Measurements from ENCODE around the gene SLC22A4.

The SLC22A4 gene

DNA sequence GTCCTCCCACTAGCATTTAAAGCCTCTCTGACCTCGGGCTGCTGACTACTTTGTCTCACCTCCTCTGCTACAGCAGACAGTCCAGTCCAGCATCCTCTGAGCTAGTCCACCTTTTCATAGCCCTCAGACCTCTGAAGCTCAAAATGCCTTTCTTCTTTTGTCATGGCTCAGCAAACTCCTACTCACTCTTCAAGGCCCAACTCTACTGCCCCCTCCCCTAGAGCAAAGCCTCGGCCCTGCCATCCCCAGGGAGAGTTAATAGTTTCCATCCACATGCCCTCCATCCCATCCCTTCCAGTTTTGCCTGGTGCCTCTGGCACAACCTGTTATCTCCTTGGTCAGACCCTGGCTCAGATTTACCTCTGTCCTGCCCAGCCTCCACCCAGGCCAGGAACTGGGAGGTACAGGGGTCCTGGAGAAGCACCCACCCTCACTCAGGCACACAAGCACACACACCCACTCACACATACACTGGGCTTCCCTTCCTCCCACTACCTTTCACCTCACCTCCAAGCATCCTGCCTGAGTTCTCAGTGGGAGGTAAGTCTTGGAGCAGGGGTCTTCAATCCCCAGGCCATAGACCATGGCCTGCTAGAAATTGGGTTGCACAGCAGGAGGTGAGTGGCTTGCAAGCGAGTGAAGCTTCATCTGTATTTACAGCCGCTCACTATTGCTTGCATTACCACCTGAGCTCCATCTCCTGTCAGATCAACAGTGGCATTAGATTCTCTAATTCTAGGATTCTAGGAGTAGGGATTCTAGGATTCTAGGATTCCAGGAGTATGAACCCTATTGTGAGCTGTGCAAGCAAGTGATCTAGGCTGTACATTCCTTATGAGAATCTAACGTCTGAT lies 18.6 kb upstream of the SLC22A4 start:
- DNase-seq, result no peak

DNA sequence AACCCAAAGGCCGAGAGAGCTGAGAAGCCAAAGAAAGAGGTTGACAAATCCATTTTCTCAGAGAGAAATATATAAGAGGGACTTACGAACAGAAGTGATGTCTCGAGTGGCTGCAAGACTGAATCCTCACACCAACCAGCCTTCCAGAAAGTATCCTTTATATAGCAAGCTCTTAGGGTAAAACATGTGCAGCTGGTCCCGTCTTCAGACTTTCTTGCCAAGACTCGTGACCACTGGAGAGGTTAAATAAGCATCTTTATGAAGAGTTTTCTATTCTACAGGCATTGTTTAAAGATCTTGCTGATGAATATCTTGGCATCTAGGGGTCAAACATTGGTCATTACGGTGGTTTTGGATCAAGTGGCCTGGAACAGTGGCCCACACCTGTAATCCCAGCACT lies 16.9 kb upstream of the SLC22A4 start:
- DNase-seq, result no peak

DNA sequence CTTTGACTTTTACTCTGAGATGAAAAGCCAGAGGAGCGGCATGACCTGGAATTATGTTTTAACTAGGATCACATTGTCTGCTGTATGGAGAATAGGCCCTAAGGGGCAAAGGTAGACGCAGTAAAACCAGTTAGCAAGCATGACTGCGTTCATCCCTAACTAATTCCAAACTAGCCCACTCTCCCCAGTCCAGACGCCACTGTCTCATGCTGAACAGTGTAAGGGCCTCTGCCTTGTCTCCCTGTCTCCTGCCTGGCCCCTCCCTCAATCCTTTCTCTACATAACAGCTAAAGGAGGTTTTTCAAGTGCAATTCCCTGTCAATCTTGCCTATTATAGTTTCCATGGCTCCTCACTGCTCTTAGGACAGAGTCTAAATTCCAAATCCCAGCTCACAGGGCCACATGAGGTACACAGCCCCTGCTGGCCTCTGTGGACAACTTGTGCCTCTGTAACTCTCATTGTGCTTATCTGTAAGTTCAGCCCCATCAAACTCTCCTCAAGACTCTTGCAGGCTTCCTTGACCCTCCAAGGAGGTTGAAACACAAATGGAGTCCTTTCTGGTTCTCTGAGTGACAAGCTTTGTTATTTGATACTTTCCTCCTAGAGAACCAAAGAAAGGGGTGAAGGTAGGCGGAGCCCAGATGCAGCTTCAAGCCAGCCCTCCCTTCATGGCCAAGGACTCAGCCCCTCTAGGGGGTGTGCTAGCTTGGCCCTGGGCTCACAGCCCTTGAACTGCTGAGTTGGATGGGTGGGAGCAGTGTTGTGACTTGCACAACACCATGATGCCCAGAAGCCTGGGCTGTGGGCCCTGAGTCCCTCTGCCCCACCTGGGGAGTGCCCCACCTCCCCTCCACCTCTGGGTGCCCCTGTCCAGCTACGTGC lies 16.0 kb upstream of the SLC22A4 start:
- peak; percentile 43 for DNase-seq

DNA sequence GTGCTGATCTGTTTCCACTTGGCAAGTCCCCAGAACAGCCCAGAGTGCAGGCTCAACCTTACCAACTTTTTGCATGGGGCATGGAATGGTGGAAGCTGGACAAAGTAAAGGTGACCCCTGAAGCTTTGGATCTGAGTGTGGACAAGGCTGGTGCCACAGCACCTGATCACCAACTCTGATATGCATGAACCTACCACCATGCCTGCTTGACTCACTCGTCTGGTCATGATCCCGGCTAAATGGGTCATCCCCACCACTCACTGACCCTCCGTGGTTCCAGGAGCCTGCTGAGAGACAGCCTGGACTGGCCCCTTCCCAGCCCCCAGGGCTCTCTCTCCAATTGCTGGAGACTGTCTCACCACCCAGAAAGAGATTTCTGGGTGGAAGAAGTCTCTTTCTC lies 14.4 kb upstream of the SLC22A4 start:
- peak; percentile 11 for DNase-seq

DNA sequence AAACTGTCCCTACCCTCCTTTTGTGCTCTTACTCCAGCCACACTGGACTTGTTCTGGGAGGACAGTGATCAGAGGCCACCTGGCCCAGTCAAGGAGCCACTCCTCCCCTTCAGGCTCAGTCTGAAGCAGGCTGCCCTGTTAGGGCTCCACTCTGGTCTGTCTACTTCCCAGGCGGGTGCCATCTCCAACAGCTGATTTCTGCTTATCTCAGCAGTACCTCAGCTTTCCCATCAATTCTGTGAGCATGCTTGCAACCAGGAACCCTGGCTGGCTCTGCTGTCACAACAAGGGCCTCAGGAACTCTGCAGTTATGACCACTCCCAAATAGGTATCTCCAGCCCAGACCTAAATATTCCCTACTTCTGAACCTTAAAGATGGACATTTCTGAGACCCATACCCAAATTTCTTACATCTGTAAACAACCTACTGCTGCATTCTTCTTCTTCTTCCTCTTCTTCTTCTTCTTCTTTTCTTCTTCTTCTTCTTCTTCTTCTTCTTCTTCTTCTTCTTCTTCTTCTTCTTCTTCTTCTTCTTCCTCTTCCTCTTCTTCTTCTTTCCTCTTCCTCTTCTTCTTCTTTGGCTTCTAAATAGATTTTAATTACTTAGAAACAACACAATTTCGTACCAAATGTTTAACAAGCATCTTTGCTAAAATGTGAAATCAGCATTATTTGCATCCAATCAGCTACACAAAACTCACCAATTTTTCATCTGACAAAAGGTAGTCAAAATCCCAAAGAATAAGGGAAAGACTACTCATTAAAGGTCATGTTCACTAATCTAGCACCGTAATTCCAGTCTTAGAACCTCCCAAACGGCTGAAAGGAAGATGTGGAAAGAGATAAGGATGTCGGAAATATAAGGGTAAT lies 13.6 kb upstream of the SLC22A4 start:
- no peak for DNase-seq

DNA sequence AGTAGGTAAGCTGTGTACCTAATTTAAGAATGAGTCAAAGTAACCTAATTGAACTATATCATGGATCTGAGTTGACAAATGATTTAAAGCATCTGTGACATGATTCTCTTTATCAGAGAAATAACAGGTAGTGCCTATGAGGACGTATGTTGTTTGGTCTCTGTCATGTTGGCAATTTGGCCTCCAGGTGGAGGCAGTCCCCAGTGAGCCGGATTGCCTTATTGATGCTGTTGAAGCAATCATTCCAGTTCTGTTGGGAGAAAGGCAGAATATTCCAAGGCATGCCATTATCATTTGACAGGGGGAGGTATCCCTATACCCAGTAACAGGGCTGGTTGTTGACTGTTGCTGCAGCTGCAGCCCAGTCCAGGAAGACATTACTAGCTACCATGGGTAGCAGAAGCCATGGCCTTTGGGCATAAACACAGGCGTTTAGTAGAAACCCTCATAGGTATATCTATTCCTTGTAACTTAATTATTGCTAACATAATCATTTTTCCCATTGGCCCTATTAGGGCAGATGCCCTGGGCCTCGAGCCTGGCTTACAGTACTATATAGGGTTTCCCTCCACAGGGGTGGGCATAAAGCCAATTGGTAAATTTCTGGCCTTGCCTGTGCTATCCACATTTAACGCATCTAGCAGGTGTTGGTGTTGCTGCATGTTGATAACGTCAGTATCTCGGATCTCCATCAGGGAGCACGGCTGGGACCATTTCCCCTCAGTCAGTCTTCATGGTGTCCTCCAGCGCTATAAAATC lies 12.2 kb upstream of the SLC22A4 start:
- DNase-seq, result peak; percentile 40

DNA sequence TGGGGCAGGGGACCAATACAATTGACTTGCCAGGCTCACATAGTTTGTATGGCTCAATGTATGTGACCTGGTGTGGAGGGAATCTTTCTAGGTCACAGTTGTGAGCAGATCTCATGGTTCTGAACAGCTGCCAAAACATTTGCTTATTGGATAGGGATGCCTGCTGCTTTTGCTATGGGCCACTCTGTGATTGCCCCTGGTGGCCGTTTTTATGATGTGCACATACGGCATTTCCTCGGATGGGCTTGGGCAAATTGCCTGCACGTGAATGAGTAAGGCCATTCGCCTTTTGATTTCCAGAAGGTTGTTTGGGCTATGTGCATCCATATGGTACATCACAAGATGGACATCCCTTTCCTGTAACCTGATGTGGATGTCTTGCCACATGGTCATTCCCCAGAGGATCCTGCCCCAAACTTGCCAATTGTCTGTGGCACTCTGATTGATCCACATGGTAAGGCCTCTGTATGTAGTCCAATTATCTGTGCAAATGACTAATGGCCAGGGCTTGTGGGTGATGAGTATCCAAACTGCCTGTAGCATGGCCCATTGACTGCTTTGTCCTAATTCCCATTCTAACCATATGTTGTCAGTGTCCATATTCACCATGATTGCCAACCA lies 10.7 kb upstream of the SLC22A4 start:
- DNase-seq, result peak; percentile 55

DNA sequence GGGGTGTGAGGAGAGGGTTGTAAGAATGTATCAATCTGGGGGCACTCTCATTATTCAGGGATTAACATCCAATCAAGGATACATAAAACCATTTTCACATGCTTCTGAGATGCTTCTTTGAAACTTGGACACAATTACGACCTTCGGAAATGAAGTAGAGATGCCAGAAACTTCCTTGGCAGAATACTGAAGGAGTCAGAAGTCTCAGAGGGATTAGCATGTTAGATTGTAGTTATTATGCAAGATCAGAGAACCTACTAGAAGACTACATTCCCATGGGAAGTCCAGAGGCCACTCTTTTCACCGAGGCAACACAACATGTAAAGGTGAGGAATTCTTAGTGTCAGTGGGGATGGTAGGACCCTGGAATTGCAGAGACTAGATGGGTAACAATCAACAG lies 5.1 kb upstream of the SLC22A4 start:
- DNase-seq, result no peak

DNA sequence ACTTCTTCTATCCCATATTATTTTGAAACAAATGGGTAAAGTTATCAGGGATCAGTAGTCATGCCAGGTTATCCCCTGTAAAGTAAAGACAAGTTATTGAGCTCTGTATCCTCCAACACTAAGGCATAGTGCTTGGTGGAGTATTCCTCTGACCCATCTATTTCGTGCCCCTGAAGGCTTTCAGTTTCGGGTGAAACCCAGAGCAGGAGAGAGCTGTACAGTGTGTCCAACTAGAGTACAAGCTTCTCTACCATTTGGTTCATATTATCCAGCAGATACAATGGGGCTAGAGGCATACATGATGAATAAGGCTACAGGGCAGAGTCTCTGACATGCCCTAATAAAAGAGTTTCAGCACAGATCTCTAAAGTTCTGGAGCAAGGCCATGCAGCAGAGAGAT lies 3.2 kb upstream of the SLC22A4 start:
- DNase-seq, result no peak

DNA sequence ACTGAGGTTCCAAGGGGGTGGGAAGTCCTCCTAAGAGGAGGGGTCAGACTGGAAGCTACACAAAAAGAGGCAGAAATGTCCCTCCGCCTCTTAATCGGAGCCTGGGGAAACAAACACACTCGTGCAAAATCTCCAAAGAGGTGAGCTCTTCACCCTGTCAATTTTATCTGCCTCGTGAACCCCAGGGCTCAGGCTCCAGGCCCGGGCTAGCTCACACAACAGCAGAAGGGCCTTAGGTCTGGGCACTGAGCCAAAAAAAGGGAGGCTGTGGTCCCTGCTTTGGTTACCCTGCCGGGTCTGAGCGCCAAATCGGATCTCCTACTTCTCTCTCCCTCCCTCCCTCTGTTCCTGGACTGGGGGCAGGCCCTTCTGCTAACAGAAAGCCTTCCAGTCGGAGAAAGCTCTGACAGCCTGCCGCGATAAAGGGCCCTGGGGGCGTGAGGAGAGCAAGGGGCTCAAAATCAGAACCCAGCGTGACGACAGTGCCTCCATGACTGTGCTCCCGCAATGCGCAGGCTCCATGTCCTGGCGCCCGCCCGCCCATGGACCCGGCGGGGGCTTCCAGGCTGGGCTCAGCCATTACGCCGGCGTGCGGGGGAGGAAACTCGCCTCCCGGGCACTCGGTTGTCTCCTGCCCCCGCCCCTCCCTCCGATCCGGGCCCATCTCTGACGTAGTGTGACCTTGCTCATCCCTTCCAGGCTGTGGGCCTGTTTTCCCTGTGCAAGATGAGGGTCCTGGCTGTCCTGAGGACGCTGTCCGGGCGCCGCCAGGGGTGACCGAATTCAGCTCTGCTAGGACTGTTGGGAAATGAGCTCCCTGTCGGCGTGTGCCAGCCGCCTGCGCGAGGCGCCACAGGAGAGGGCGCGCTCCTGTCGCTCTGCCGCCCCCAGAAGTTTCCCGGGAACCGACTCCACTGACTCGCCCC lies 865 bp upstream of the SLC22A4 start:
- DNase-seq, result peak; percentile 93

DNA sequence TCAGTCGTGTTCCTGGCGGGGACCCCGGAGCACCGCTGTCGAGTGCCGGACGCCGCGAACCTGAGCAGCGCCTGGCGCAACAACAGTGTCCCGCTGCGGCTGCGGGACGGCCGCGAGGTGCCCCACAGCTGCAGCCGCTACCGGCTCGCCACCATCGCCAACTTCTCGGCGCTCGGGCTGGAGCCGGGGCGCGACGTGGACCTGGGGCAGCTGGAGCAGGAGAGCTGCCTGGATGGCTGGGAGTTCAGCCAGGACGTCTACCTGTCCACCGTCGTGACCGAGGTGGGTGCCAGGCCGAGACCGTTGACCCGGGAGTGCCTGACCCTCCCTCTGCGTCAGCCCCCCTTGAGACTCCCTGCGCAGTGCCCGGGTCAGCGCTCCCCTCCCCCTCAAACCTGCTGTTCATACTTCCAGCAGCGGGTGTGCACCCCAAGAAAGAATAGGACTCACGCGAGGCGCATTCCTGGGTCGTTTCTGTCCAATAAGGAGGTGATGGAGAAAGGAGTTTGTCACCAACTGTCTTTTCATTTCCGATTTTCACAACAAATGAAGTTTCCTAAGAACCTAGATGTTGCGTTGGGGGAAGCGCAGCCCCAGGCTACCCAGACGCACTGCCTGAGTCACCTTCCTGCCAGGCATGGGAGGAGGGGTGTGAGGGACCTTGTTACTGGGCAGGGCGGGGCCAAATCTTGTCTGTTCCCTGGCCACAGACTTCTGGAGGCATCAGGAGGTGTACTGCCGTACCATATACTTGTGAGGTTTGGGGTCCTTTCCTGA lies 722 bp downstream of the SLC22A4 start:
- peak; percentile 84 for DNase-seq

DNA sequence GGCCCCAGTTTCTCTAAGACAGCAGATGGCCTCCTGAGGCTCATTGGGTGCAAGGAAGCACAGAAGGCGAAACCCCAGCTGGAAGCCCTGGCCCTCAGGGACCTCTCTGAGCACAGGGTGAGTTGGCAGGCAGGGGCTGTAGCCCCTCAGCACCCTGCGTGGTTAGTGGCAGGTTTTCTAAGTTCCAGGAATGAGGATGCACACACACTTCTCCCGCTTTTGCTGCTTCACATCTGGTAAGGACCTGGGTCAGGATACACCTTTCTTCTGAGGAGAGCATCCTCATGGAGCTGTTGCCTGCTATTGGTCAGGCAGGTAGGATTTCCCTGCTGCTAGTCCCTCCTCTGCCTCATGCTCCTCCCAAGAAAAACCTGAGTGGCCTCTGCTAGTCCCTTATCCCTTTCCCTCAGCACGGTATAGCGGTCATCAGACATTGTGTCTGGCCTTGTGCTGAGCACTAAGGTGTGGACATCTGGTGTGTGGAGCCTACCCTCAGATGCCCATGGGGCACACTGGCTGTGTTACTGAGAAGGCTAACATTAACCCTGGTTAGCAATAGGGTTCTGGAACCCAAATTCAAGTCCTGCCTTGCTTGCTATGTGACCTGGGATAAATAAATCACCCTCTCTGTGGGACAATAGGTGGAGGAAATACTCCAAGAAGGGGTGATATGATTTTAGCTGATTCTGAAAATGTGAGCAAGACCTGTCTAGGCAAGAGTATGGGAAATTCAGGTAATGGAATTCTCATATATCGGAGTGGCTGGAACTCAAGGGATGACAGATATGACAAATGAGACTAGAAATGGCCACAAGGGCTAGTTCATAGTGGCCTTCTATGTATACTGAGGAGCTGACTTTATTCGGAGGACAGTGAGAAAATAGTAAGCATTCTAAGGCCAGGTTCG lies 1.6 kb downstream of the SLC22A4 start:
- DNase-seq, result no peak

DNA sequence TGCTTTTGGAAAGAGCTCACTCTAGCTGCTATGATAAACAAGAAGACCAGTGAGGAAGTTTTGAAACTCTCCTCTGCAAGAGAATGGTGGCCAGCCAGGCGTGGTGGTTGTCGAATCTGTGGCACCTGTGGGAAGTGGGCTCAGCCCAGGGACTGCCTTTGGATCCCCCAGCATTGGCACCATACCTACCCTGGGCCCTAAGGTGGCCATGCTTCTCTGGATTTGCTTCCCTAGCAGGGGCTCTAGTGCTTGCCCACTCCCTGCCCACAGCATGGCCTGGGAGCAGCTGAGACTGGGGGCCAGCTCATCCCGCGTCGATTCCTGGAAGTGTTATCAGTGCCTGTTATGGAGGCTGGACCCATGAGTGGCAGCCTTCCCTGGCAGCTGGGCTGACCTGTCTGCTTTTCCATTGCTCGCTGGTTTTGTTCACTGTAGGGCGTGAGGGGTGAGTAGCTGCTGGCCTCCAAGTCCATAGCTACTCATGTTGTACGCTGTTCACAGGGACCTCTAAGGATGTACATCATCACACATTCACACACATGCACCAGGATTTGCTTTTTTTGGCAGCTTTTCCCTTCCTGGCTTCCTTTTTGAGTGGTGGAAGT lies 2.3 kb downstream of the SLC22A4 start:
- peak; percentile 54 for DNase-seq

DNA sequence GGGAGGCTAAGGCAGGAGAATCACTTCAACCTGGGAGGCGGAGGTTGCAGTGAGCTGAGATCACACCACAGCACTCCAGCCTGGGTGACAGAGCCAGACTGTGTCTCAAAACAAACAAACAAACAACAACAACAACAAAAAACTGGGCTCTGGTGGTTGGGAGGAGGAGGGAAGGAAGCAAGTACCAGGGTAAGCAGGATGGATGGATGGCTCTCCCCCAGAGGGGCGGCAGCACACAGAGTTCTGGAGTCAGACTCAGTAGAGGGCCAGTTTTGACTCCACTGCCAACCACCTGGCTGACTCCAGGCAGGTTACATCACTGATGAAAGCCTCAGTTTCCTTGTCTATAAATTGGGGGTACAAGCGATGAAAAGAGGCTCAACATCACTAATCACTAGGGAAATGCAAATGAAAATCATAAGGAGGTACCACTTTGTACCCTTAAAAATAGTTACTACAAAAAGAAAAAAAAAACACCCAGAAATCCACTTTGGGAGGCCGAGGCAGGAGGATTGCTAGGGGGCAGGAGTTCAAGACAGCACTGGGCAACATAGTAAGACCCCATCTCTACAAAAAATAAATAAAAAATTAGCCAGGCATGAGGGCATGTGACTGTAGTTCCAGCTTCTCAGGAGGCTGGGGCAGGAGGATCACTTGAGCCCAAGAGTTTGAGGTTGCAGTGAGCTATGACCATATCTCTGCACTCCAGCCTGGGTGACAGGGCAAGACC lies 3.2 kb downstream of the SLC22A4 start:
- DNase-seq, result peak; percentile 37

DNA sequence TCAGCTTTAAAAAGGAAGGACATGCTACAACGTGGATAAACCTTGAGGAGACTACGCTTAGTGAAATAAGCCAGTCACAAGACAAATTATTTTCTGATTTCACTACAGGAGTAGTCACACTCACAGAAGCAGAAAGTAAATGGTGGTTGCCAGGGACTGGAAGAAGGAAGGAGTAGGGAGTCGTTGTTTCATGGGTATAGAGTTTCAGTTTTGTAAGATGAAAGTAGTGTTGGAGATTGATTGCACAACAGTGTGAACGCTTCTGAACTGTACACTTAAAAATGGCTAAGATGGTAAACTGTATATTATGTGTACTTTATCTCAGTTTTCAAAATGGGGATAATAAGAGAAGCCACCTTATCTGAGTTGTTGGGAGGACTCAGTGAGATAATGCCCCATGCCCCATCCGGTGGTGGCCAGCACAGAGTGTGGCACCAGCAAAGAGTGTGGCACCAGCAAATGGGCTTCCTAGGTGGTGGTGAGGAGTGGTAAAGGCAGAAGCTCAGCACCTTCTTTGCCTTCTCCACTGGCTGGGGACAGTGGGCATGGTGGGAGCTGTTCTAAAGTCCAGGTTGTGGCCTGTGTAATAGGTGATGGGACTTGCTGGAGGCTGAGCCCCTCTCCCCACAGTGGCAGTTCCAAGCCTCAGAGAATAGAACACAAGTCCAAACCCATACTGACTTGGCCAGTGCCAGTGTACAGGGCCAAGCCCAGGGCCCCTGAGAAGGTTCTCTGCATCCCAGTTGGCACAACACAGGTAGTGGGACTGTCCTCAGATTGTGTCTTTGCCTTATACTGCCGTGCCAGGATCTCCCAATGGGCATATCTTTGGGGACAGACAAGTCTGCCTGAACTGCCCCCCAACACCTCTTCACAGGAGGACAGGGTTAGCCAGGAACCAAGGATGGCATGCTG lies 4.4 kb downstream of the SLC22A4 start:
- peak; percentile 54 for DNase-seq

DNA sequence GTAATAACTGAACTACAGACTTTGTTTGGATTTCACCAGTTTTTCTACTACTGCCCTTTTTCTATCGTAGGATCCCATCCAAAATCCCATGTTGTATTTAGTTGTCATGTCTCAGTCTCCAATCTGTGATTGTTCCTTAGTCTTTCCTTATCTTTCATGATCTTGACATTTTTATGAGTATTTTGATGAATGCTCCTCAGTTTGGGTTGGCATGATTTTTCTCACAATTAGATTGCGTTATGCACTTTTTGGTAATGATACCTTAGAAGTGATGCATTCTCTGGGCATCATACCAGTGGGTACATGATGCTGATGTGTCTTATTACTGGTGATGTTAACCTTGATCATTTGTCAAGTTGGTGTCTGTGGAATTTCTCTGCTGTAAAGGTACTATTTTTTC lies 5.7 kb downstream of the SLC22A4 start:
- DNase-seq, result no peak
